IPS-20b (cell line): ENCODE results near the gene COTL1.
A peak's percentile ranks its signal among the peaks of the same experiment; 100 is the strongest.

ENCODE experiments used
- H3K27ac ChIP-seq: one replicate; pipeline ENCODE4 v1.5.1; 2013; ENCODE audit warnings: low read length
- H3K27me3 ChIP-seq: 2 replicates; pipeline ENCODE4 v1.6.1; 2013; ENCODE audit warnings: mild to moderate bottlenecking, low read length, inconsistent platforms; ENCODE audit not compliant: insufficient read depth
- H3K36me3 ChIP-seq: 2 replicates; pipeline ENCODE4 v1.6.1; 2013; ENCODE audit warnings: low read depth, mild to moderate bottlenecking, inconsistent platforms, low read length, moderate library complexity; ENCODE audit not compliant: insufficient read depth
- H3K4me1 ChIP-seq: 2 replicates; pipeline ENCODE4 v1.6.1; 2013; ENCODE audit warnings: mild to moderate bottlenecking, control low read depth, inconsistent platforms, low read length, moderate library complexity; ENCODE audit not compliant: insufficient read depth
- H3K4me3 ChIP-seq: 2 replicates; pipeline ENCODE4 v1.5.1; 2013; ENCODE audit warnings: mild to moderate bottlenecking, low read length, inconsistent platforms
- H3K9ac ChIP-seq: 2 replicates; pipeline ENCODE4 v1.6.1; 2013; ENCODE audit warnings: low read depth, mild to moderate bottlenecking, inconsistent platforms, low read length, moderate library complexity
- H3K9me3 ChIP-seq: 2 replicates; pipeline ENCODE4 v1.6.1; 2013; ENCODE audit warnings: mild to moderate bottlenecking, low read depth, low read length, inconsistent platforms; ENCODE audit not compliant: insufficient read depth

The COTL1 gene

DNA sequence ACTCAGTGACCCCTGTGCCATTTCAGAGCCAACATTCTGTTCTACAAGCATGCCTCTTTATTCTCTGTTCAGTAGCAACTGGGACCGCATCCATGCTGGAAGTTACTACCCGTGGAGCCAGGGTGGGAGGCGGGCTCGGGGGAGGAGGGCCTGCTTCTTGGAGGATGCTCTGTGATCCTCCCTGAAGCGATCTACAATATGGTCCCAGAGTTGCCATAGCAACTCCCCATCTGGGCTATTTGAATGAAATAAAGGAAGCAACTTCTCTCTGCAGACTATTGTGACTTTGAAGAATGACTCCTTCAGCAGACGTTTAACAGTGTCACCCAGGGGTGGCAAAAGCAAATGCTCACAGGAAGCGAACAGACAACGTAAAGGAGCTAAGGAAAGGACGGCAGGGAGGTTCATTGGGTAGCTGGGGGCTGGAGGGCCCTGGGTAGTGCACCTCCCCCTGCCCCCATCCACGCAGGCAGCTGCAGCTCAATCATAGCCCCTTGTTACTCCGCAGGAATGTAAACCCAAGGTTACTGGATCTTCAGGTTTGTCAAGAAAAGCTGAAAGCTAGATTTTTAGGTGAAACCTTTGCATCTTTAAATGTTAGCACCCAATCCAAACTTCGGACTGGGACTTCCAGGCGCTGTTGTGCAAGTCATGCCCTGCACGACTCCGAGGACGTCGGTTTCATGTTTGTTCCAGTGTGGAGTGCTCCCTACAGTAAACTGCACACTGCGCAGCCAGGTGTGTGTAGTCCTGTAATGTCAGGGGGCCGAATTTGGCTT is 62.3 kb downstream of the COTL1 start:
- Histone ChIP-seq H3K27me3 (no peaks in the 10 kb centered on the region), H3K27ac (no peak overlapping the region), H3K36me3 (no peaks in the 10 kb centered on the region), H3K9ac (no peak overlapping the region), H3K4me3 (no peak overlapping the region), H3K4me1 (peaks cover 12% of the 10 kb centered on the region), H3K9me3 (no peaks in the 10 kb centered on the region)

DNA sequence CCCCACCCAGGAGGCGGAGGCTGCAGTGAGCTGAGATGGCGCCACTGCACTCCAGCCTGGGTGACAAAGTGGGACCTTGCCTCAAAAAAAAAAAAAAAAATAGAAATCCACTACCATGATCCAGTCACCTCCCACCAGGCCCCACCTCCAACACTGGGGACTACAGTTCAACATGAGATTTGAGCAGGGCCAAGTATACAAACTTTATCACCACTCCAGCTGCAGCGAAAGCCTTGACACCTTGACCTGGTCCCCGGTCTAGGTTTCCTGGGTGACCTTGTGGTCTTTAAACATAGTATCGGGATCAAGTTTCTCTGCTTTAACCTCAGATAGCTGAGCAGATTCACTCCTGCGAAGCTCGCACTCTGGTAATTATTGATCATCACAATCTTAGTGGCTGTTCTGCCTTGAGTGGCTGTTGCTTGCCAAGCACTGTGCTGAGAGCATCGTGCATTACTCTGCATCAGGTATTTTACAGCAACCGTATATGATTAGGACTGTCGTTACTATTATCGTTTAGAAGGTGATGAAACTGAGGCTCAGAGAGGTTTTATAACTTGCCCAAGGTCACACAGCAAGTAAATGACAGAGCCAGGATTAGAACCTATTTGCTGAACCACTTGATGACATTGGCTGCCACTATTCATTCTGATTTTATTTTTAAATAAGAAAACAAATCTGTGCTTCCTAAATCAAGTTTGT is 63.1 kb downstream of the COTL1 start:
- Histone ChIP-seq H3K9ac (no peak overlapping the region), H3K27me3 (no peaks in the 10 kb centered on the region), H3K27ac (no peak overlapping the region), H3K4me1 (peaks cover 8% of the 10 kb centered on the region; the same call in 1 of the 2 replicates), H3K9me3 (no peaks in the 10 kb centered on the region), H3K36me3 (no peaks in the 10 kb centered on the region), H3K4me3 (no peak overlapping the region)

DNA sequence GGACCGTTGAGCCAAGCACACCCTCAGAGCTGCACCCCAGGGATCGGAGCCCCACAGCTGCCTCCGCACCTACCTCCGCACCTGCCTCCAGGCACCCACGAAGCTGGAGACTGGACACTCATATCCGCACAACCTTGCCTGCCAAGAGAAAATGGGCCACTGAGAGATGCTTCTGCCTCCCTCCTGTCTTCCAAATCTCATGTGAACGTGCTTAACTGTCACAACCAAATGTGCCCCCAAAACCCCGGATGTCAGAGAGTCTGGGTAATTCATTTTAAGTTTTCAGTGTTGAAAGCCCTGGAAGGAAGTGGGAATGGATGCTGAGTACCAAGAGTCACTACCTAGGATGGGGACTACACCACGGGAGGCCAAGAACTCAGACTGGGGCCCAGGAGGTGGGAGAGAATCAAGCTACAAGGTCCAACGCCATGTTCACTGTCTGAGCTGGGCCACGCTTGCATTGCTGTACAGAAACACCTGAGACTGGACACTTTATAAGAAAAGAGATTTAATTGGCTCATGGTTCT is 63.9 kb downstream of the COTL1 start:
- H3K27ac ChIP-seq = no peak overlapping the region
- no peak overlapping the region for H3K4me3 ChIP-seq
- H3K4me1 ChIP-seq = peaks cover 8% of the 10 kb centered on the region; the same call in 1 of the 2 replicates

DNA sequence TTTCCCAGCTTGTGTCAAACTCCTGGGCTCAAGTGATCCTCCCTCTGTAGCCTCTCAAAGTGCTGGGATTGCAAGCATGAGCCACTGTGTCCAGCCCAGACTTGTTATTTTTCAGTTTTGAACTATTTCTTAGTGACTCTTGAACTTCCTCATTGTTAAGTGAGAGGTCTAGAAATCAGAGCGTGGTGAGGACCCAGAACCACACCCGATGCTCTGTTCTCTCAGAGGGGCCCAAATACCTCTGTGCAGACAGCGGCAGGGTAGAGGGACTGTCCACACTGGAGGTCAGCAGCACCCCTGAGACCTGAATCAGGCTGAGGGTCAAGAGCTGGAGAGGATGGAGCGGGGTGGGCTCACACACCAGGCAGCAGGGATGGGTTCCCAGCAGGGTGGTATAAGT is 65.7 kb downstream of the COTL1 start:
- Histone ChIP-seq H3K27me3 (no peaks in the 10 kb centered on the region), H3K9me3 (no peaks in the 10 kb centered on the region), H3K27ac (no peak overlapping the region), H3K4me3 (no peak overlapping the region), H3K4me1 (peaks cover 9% of the 10 kb centered on the region; the same call in 1 of the 2 replicates), H3K9ac (no peak overlapping the region), H3K36me3 (no peaks in the 10 kb centered on the region)

More for the DNA sequence above, 63.9 kb downstream of the COTL1 start:
- Histone ChIP-seq H3K36me3 (no peaks in the 10 kb centered on the region), H3K9ac (no peak overlapping the region), H3K27me3 (no peaks in the 10 kb centered on the region), H3K9me3 (no peaks in the 10 kb centered on the region)

DNA sequence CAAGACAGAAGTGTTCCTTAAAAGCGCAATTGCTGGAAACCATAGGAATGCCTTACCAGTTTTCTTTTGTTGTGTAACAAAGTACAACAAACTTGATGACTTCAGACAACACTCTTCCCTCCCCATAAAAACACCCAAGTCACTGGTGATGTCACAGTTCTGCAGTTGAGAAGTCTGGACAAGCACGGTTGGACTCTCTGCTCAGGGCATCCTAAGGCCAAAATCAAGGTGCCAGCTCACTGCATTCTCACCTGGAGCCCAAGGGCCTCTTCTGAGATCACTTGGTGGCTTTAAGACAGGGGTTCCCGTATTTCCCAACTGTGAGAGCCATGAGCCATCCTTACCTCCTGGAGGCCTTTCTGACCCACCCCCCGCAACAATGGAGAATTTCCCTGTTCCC is 67.8 kb downstream of the COTL1 start:
- Histone ChIP-seq H3K4me1 (peaks cover 3% of the 10 kb centered on the region; the same call in 1 of the 2 replicates), H3K9ac (no peak overlapping the region), H3K27me3 (no peaks in the 10 kb centered on the region), H3K36me3 (no peaks in the 10 kb centered on the region), H3K9me3 (no peaks in the 10 kb centered on the region), H3K4me3 (no peak overlapping the region), H3K27ac (no peak overlapping the region)

DNA sequence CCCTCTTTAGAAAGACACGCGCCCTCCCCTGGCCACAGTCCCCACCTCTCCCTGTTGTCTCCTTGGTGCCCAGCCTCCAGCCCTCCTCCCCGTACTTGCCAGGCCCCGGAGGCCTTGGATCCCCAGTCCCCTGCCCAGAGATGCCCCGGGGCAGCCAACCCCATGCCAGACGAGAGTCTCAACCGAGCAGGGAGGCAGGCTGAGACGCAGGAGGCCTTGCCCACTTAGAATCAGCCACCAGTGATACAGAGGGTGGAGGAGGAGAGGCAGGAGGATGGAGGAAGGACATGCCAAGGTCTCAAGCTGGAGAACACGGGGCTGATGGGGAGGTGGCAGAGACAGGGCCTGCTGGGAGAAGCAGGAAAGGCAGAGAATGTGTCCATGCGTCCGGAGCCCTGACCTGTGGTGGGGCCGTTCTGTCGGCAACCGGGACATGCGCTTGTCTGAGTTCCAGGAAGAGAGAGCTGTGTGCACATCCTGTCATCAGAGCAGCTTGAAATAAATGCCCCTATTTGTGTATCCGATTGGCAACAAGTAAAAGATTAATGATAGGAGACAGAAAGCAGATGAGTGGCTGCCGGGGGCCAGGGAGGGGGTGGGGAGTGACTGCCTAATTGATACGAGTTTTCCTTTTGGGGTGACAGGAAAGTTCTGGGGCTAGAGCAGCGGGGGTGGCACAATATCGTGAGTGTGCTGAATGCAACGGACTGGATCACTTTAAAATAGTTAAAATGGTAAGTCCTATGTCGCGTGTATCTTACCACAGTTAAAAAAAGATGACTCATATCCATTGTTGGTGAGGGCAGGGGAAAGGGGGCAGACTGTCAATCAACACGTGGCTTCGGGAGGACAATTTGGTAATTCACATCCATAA is 68.7 kb downstream of the COTL1 start:
- Histone ChIP-seq H3K4me1 (peaks cover 3% of the 10 kb centered on the region; the same call in 1 of the 2 replicates), H3K27me3 (no peaks in the 10 kb centered on the region), H3K36me3 (no peaks in the 10 kb centered on the region), H3K9ac (no peak overlapping the region), H3K9me3 (no peaks in the 10 kb centered on the region), H3K27ac (no peak overlapping the region), H3K4me3 (no peak overlapping the region)

DNA sequence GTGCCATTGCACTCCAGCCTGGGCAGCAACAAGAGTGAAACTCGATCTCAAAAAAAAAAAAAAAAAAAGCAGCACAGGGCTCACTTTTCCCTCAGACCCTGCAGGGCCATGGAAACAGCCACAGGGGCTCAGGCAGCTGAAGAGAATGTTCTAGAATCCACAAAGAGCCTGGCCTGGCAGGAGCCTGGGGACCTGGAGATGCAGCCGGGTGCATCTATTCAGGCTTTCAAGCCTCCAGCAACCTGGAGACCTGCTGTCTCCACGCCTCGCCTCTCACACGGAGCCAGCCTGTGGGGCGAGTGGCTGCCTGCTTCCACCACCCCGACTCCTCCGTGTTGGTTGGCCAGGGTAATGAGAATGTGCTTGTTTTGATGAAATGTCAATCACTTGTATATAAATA is 69.4 kb downstream of the COTL1 start:
- Histone ChIP-seq H3K27me3 (no peaks in the 10 kb centered on the region), H3K4me1 (peaks cover 3% of the 10 kb centered on the region; the same call in 1 of the 2 replicates), H3K4me3 (no peak overlapping the region), H3K9me3 (no peaks in the 10 kb centered on the region), H3K36me3 (no peaks in the 10 kb centered on the region), H3K27ac (no peak overlapping the region), H3K9ac (no peak overlapping the region)

DNA sequence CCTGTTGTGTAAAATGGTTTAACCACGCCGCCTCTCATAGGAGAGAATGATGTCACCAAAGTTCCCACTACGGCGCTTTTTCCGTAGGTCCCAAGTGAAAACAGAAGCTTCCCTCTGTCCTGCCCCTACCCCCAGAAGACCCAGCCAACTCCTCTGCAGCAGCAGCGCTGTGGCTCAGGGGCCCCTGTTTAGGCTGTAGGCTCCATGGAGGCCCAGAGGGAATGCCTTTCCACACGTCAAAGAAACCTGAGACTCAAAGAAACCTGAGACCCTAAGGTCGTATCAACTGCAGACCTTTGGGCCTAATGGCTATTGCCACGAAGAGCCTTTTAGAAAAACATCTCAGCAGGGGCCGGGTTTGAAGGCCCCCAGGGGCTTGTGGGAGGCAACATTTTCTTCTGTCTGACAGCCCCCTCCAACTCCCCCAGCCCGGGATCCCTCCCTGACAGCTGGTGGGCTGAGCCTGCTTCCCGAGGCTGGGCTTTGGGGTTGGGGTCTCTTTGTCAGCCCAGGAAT is 70.3 kb downstream of the COTL1 start:
- Histone ChIP-seq H3K27me3 (no peaks in the 10 kb centered on the region), H3K27ac (no peak overlapping the region), H3K9me3 (no peaks in the 10 kb centered on the region), H3K4me3 (no peak overlapping the region), H3K36me3 (no peaks in the 10 kb centered on the region), H3K4me1 (peaks cover 3% of the 10 kb centered on the region; the same call in 1 of the 2 replicates), H3K9ac (peak overlapping the region; percentile 25; the same call in 1 of the 2 replicates)

DNA sequence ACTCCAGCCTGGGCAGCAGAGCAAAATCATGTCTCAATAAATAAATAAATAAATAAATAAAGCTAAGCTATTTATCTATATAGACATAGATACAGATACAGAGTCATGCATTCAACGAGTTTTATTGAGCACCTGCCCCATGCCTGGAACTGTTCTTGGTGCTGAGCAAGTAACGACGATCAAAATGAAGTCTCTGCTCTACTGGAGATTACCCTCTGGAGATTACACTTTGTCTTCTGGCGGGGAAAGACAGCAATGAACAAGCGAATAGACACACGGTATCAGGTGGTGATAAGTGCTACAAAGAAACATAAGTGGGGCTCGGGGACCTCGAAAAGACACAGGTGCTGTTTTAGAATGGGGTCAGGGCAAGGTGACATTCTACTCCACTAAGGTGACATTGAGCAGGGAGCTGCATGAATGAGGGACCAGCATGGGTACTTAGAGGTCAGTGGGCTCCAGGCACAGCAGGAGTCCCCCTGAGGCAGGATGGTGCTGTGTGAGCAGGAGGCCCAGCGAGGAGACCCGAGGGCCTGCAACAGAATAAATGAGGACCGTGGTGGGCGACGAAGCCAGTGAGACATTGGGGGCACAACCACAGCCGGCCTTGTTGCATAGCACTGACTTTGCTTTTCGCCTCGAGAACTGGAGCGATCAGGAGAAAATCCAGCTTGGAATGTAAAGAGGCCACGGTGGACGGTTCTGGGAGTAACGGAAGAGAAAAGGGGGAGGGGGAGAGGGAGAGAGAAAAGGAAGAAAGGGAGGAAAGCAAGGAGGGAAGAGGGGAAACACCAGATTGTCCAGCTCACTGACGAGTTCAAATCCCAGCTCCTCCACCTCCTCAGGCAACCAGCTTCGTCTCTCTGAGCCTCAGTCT is 71.0 kb downstream of the COTL1 start:
- Histone ChIP-seq H3K4me1 (peaks cover 3% of the 10 kb centered on the region; the same call in 1 of the 2 replicates), H3K9me3 (no peaks in the 10 kb centered on the region), H3K4me3 (no peak overlapping the region), H3K27me3 (no peaks in the 10 kb centered on the region), H3K27ac (no peak overlapping the region), H3K36me3 (no peaks in the 10 kb centered on the region), H3K9ac (peak overlapping the region; percentile 25; the same call in 1 of the 2 replicates)

DNA sequence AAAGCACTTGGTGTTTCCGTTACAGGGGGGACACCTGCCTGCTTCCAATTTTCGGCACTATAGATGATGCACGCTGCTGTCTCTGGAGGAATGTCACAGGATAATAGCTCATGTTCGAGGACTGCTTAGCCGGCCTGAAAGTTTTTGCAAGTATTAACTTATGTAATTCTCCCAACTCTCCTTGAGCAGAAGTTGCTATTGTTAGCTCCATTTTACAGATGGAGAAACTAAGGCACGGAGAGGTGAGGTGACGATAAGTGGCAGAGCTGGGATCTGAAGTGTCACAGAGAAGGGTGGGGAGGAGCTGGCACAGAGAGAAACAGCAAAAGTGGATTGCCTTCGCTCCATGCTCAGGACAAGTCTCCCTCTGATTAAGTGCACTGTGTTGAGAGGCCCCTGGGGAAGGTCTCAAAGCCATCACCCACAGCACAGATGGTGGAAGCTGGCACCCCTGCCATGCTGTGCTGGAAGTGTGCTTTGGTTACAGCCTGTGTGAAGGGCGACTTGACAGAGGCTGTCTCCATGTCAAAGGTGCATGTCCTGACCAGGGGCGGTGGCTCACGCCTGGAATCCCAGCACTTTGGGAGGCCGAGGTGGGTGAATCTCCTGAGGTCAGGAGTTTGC is 72.7 kb downstream of the COTL1 start:
- H3K27me3 ChIP-seq = no peaks in the 10 kb centered on the region
- H3K9me3 ChIP-seq = no peaks in the 10 kb centered on the region
- H3K36me3 ChIP-seq = no peaks in the 10 kb centered on the region
- H3K4me3 ChIP-seq = no peak overlapping the region
- peaks cover 3% of the 10 kb centered on the region; the same call in 1 of the 2 replicates for H3K4me1 ChIP-seq
- H3K9ac ChIP-seq = no peak overlapping the region
- H3K27ac ChIP-seq = no peak overlapping the region
